Coronary artery (tissue), 2 donors: ENCODE data around the gene GIT1.

Experiments used
- DNase-seq: peaks from one replicate; pipeline ENCODE4 v3.0.0-alpha.2; 2017; ENCODE audit warnings: low spot score
- H3K27ac ChIP-seq, 2 donors: fragments of 200-600 bp; sonication (generic); one replicate each; pipeline ENCODE4 v1.5.1; 2016 to 2019
- H3K4me3 ChIP-seq: fragments of 200-600 bp; sonication (generic); 2 replicates; pipeline ENCODE4 v1.5.1; 2016; ENCODE audit warnings: mild to moderate bottlenecking, moderate library complexity
- TF ChIP-seq, protein P1 (sequence below): fragments of 200-600 bp; sonication (generic); IDR thresholded peaks from one replicate; pipeline ENCODE4 v1.5.1; 2019; ENCODE audit warnings: antibody characterized with exemption

GIT1 gene

DNA sequence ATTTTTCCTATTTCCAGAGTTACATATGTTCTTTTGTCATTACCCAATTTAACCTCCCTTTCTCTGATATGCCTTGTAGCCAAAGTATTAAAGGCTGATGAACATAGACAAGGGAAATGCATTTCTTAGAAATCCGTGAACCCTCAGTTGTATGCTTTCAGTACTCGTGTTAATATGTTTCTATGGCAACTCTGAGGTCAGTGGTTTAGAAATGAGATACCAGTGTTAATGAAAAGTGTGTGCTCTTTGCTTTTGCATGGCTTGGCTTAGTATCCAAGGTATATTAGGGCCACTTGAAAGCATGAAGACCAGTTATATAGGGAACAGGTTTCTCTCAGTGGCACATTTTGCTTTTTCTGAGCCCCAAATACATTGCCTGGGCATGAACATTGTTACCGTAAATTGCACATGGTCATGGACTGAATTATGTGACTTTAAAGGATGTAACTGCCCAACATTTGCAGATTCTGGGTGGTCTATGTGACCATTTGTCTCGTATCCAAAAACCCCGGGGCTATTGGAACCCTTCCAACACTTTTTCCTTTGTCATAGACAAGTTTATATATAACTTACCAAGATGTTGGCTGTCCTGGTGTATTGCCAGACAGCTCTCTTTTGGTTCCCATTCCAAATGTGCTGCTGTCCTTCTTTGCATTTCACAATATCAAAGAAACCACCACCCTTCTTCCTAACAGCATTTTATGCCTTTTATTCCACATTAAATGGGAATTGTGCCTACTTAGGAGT lies 40.1 kb downstream of the GIT1 start:
- no peak overlapping the region for H3K27ac ChIP-seq
- no peak overlapping the region for H3K4me3 ChIP-seq
- TF ChIP-seq, protein P1, sequence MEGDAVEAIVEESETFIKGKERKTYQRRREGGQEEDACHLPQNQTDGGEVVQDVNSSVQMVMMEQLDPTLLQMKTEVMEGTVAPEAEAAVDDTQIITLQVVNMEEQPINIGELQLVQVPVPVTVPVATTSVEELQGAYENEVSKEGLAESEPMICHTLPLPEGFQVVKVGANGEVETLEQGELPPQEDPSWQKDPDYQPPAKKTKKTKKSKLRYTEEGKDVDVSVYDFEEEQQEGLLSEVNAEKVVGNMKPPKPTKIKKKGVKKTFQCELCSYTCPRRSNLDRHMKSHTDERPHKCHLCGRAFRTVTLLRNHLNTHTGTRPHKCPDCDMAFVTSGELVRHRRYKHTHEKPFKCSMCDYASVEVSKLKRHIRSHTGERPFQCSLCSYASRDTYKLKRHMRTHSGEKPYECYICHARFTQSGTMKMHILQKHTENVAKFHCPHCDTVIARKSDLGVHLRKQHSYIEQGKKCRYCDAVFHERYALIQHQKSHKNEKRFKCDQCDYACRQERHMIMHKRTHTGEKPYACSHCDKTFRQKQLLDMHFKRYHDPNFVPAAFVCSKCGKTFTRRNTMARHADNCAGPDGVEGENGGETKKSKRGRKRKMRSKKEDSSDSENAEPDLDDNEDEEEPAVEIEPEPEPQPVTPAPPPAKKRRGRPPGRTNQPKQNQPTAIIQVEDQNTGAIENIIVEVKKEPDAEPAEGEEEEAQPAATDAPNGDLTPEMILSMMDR = no peak
- DNase-seq = no peak

DNA sequence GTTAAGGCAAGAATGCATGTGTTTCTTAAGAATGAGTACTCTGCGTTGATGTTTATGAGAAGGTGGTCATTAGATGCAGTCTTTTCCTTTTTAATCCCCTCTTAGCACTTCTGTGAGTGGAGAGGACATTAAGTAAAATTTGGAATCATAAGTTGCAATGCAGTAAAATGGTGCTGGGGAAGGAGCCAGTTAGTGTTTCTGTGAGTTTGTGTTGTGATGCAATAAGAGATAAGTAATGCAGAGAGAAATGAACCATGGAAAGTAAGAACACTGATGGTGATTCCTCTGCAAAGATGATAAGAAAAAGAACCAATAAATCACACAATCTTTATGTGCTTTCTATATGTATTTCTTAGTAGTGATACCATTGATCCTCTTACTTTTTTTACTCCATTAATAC lies 42.6 kb downstream of the GIT1 start:
- H3K27ac ChIP-seq = no peak overlapping the region

GRCh38 chr17:29546085-29546484 lies 43.4 kb downstream of the GIT1 start:
- TF ChIP-seq, protein P1 = no peak
- Histone ChIP-seq H3K27ac (no peak overlapping the region), H3K4me3 (no peak overlapping the region)
- DNase-seq = no peak

More for the DNA sequence above, 42.6 kb downstream of the GIT1 start:
- no peak overlapping the region for H3K4me3 ChIP-seq
- DNase-seq = no peak
- TF ChIP-seq, protein P1 = no peak

DNA sequence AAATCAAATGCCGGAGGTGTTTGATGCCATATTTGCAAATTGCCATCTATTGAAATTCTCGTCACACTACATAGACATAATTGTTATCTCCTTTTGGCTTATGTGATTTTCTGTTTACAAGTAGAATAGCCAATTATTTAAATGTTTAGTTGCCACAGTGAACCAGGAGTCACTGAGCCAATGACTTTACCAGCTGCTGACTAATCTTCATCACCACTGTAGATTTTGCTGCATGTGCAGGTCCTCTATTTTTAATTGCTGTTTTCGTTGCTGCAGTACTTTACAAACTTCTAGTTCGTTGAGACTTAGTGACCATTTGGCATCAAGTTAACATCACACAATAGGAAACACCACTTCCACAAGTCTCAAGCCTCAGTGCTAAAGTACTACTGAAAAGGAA lies 45.4 kb downstream of the GIT1 start:
- TF ChIP-seq, protein P1 = no peak

GRCh38 chr17:29533976-29534375 lies 55.5 kb downstream of the GIT1 start:
- Histone ChIP-seq H3K4me3 (no peak overlapping the region), H3K27ac (no peak overlapping the region)
- DNase-seq = no peak
- TF ChIP-seq, protein P1 = no peak

More for the DNA sequence above, 45.4 kb downstream of the GIT1 start:
- no peak for DNase-seq
- no peak overlapping the region for H3K27ac ChIP-seq
- H3K4me3 ChIP-seq = no peak overlapping the region

- Histone ChIP-seq H3K27ac (no peak overlapping the region), H3K4me3 (no peak overlapping the region)
- TF ChIP-seq, protein P1 = no peak
- no peak for DNase-seq
Observed at GRCh38 chr17:29526322-29526721, 63.1 kb downstream of the GIT1 start.

DNA sequence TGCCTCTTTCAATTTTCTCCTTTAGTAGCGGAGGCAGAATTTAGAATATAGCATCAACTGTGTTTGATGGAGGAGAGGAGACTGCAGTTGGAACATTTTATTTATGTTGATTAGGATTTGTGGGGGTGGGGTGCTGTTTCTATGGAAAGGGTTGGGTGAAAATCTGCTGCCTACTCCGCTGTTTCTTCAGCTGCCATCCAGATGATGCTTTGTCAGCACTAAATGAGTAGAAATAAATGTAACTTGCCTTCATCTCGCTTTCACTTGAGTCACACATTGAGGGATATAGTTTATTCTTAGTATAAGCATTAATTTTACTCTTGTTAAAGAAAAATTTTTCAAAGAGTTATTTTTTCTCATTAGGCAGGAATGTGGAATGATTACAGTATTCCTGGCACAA lies 64.8 kb downstream of the GIT1 start:
- Histone ChIP-seq H3K4me3 (no peak overlapping the region), H3K27ac (no peak overlapping the region)
- DNase-seq = no peak
- TF ChIP-seq, protein P1 = no peak
